H1 (cell line): Measurements from ENCODE around the gene SLC39A10. TPM values are rescaled to one million over a fixed set of nuclear protein-coding genes. Genes with fewer than 3 reads are reported as not detected.

Experiments
- CTCF ChIA-PET: fragments of 300-600 bp; sonication (Branson Sonifier 250); formaldehyde crosslinking; loops from one replicate; lab custom pipeline; 2021; ENCODE audit not compliant: partially characterized antibody; lab: Charles Lee
- POLR2A ChIA-PET: fragments of 300-600 bp; sonication (Branson Sonifier 250); formaldehyde crosslinking; loops from one replicate; lab custom pipeline; 2021; ENCODE audit warnings: inconsistent platforms; ENCODE audit not compliant: partially characterized antibody; lab: Charles Lee
- DNase-seq, 2 experiments: peaks; one replicate each; pipeline versions ENCODE4 v3.0.0 to v3.0.0-alpha.2; 2010 to 2022; ENCODE audit warnings: low spot score in 2 of 2, low read depth in 1 of 2, mixed read lengths in 1 of 2
- FAIRE-seq: peaks from 2 replicates; lab custom pipeline; 2011; peaks lifted over from hg19 to GRCh38; lab: Jason Lieb, UNC
- H2AFZ ChIP-seq: 2 replicates; pipeline ENCODE4 v1.8.1; 2012; ENCODE audit warnings: low read length, inconsistent platforms
- H2AK5ac ChIP-seq: 2 replicates; pipeline ENCODE4 v1.6.1; 2013; ENCODE audit warnings: low read depth, low read length
- H2BK120ac ChIP-seq: replicated peaks from 2 replicates; pipeline ENCODE3; 2013; ENCODE audit warnings: low read depth, low read length, inconsistent platforms
- H2BK12ac ChIP-seq: 2 replicates; pipeline ENCODE4 v1.6.1; 2013; ENCODE audit warnings: low read depth, low read length
- H2BK15ac ChIP-seq: 2 replicates; pipeline ENCODE4 v1.6.1; 2013; ENCODE audit warnings: low read length
- H2BK20ac ChIP-seq: 2 replicates; pipeline ENCODE4 v1.6.1; 2013; ENCODE audit warnings: low read length
- H2BK5ac ChIP-seq: 2 replicates; pipeline ENCODE4 v1.6.1; 2013; ENCODE audit warnings: low read depth, low read length
- H3K14ac ChIP-seq: 2 replicates; pipeline ENCODE4 v1.6.1; 2013; ENCODE audit warnings: inconsistent platforms; ENCODE audit not compliant: insufficient read length
- H3K18ac ChIP-seq: 2 replicates; pipeline ENCODE4 v1.6.1; 2013; ENCODE audit warnings: low read length; ENCODE audit errors: extremely low read depth
- H3K23ac ChIP-seq: 2 replicates; pipeline ENCODE4 v1.6.1; 2013; ENCODE audit warnings: inconsistent platforms; ENCODE audit not compliant: insufficient read length
- H3K23me2 ChIP-seq: 2 replicates; pipeline ENCODE4 v1.6.1; 2013; ENCODE audit warnings: low read depth, low read length
- H3K27ac ChIP-seq: 2 replicates; pipeline ENCODE4 v1.6.1; 2011; ENCODE audit warnings: low read depth, low read length, inconsistent platforms
- H3K27me3 ChIP-seq, 4 experiments: replicated peaks in 1 of 4; 1 replicate in 1 of 4; 2 replicates in 3 of 4; pipeline versions ENCODE4 v1.6.1 to v1.8.1; 2011 to 2013; ENCODE audit warnings: low read length in 3 of 4, mild to moderate bottlenecking in 3 of 4, inconsistent platforms in 2 of 4, mixed read lengths in 2 of 4, moderate library complexity in 1 of 4; ENCODE audit not compliant: control insufficient read depth in 3 of 4, insufficient read depth in 3 of 4; ENCODE audit errors: extremely low read depth in 1 of 4
- H3K36me3 ChIP-seq, 4 experiments: 2 replicates each; pipeline versions ENCODE4 v1.6.1 to v1.8.1; 2011 to 2013; ENCODE audit warnings: mild to moderate bottlenecking in 4 of 4, low read length in 3 of 4, moderate library complexity in 2 of 4, control low read depth in 1 of 4, inconsistent platforms in 1 of 4; ENCODE audit not compliant: insufficient read depth in 4 of 4, control insufficient read depth in 2 of 4
- H3K4ac ChIP-seq: replicated peaks from 2 replicates; pipeline ENCODE3; 2013; ENCODE audit warnings: low read length, low read depth, mixed read lengths, inconsistent platforms; ENCODE audit not compliant: insufficient read length
- H3K4me1 ChIP-seq, 4 experiments: replicated peaks in 1 of 4; 1 replicate in 1 of 4; 2 replicates in 3 of 4; pipeline versions ENCODE4 v1.6.1 to v1.8.1; 2011 to 2013; ENCODE audit warnings: low read length in 3 of 4, inconsistent platforms in 2 of 4, mixed read lengths in 1 of 4; ENCODE audit not compliant: insufficient read depth in 4 of 4, control insufficient read depth in 3 of 4
- H3K4me2 ChIP-seq, 2 experiments: 2 replicates each; pipeline versions ENCODE4 v1.6.1 to v1.8.1; 2011 to 2013; ENCODE audit warnings: low read depth in 2 of 2, low read length in 2 of 2, control low read depth in 1 of 2, inconsistent platforms in 1 of 2, mild to moderate bottlenecking in 1 of 2; ENCODE audit not compliant: insufficient read depth in 1 of 2
- H3K4me3 ChIP-seq, 4 experiments: fragments of 200-600, 300-600 bp in 1 of 4; sonication (generic), shearing (Covaris generic), sonication (Bioruptor Twin) in 1 of 4; 2 replicates each; pipeline versions ENCODE4 v1.5.1 to v1.8.1; 2011 to 2016; ENCODE audit warnings: low read length in 4 of 4, low read depth in 3 of 4, control low read depth in 2 of 4, inconsistent platforms in 2 of 4, mild to moderate bottlenecking in 2 of 4, mixed read lengths in 1 of 4, moderate library complexity in 1 of 4; ENCODE audit not compliant: insufficient read depth in 2 of 4; ENCODE audit errors: extremely low read depth in 1 of 4
- H3K56ac ChIP-seq: replicated peaks from 2 replicates; pipeline ENCODE3; 2013; ENCODE audit warnings: low read depth, mild to moderate bottlenecking, mixed read lengths, low read length, inconsistent platforms; ENCODE audit not compliant: insufficient read length
- H3K79me1 ChIP-seq: 2 replicates; pipeline ENCODE4 v1.6.1; 2013; ENCODE audit warnings: low read depth, low read length, control low read depth
- H3K79me2 ChIP-seq, 2 experiments: 2 replicates each; pipeline versions ENCODE4 v1.6.1 to v1.8.1; 2012 to 2013; ENCODE audit warnings: low read length in 2 of 2, mild to moderate bottlenecking in 2 of 2, inconsistent platforms in 1 of 2; ENCODE audit not compliant: insufficient read depth in 2 of 2, control insufficient read depth in 1 of 2
- H3K9ac ChIP-seq, 4 experiments: replicated peaks in 1 of 4; 1 replicate in 1 of 4; 2 replicates in 3 of 4; pipeline versions ENCODE4 v1.6.1 to v1.8.1; 2011 to 2013; ENCODE audit warnings: low read depth in 3 of 4, low read length in 3 of 4, control low read depth in 2 of 4, mild to moderate bottlenecking in 2 of 4, moderate library complexity in 2 of 4, inconsistent platforms in 1 of 4; ENCODE audit errors: extremely low read depth in 1 of 4
- H3K9me3 ChIP-seq, 2 experiments: 2 replicates each; pipeline versions ENCODE4 v1.6.1 to v1.8.1; 2012 to 2013; ENCODE audit warnings: mild to moderate bottlenecking in 2 of 2, moderate library complexity in 2 of 2, control low read depth in 1 of 2, inconsistent platforms in 1 of 2, low read depth in 1 of 2, low read length in 1 of 2, mixed read lengths in 1 of 2; ENCODE audit not compliant: insufficient read depth in 2 of 2
- H4K20me1 ChIP-seq, 2 experiments: replicated peaks in 1 of 2; 2 replicates each; pipeline versions ENCODE3 to v1.8.1; 2011 to 2013; ENCODE audit warnings: inconsistent platforms in 2 of 2, low read length in 2 of 2, mild to moderate bottlenecking in 1 of 2; ENCODE audit not compliant: insufficient read depth in 2 of 2, control insufficient read depth in 1 of 2
- H4K5ac ChIP-seq: 2 replicates; pipeline ENCODE4 v1.6.1; 2013; ENCODE audit warnings: low read length, low read depth, mixed read lengths, inconsistent platforms; ENCODE audit not compliant: insufficient read length
- H4K8ac ChIP-seq: 2 replicates; pipeline ENCODE4 v1.8.0; 2013; ENCODE audit warnings: mild to moderate bottlenecking, moderate library complexity, low read length, inconsistent platforms; ENCODE audit not compliant: insufficient read depth; ENCODE audit errors: extremely low read depth
- H4K91ac ChIP-seq: replicated peaks from 2 replicates; pipeline ENCODE3; 2013; ENCODE audit warnings: low read length, mixed read lengths, inconsistent platforms; ENCODE audit not compliant: insufficient read length
- CEBPB ChIP-seq: IDR thresholded peaks from 2 replicates; pipeline ENCODE4 v1.6.1; 2012; ENCODE audit warnings: low read depth, low read length
- EZH2 ChIP-seq: fragments of 200-600 bp; sonication (generic); IDR thresholded peaks from 2 replicates; pipeline ENCODE4 v1.7.1; 2012; ENCODE audit warnings: low read depth, mild to moderate bottlenecking, moderate library complexity, low read length, inconsistent platforms; ENCODE audit not compliant: severe bottlenecking
- MAX ChIP-seq: IDR thresholded peaks from 2 replicates; pipeline ENCODE4 v1.6.1; 2012; ENCODE audit warnings: inconsistent platforms
- SP2 ChIP-seq: IDR thresholded peaks from 2 replicates; pipeline ENCODE4 v1.6.1; 2012; ENCODE audit warnings: mild to moderate bottlenecking, low read length, inconsistent platforms
- TAF1 ChIP-seq: IDR thresholded peaks from 2 replicates; pipeline ENCODE4 v1.6.1; 2011; ENCODE audit warnings: mild to moderate bottlenecking, low read depth, low read length
- YY1 ChIP-seq: IDR thresholded peaks from 2 replicates; pipeline ENCODE4 v1.6.1; 2011; ENCODE audit warnings: low read depth, mild to moderate bottlenecking, low read length
- WGBS, 2 experiments: shearing (Covaris generic) in 1 of 2; methylation state at CpG; one replicate each; pipeline versions ENCODE4 v1.1.6 to v1.1.7; 2013 to 2015; ENCODE audit warnings: low lambda C conversion rate in 2 of 2, mixed read lengths in 2 of 2, inconsistent platforms in 1 of 2, low coverage in 1 of 2, missing lambda C conversion rate in 1 of 2; ENCODE audit not compliant: insufficient replicate concordance in 2 of 2, insufficient coverage in 1 of 2, insufficient read length in 1 of 2; ENCODE audit errors: extremely low coverage in 1 of 2, missing lambda C conversion rate in 1 of 2; 5-methylcytosine and 5-hydroxymethylcytosine counted together
- polyA plus RNA-seq, 7 experiments: library from polyadenylated mRNA; depleted of rRNA in 3 of 7; stranded (reverse) in 5 of 7; unstranded in 2 of 7; fragments of >200 nt in 5 of 7; fragments of 200-250 nt in 2 of 7; gene quantifications; 1 replicate in 5 of 7; 2 replicates in 1 of 7; 4 replicates in 1 of 7; pipeline versions ENCODE4 v1.2.1 to v1.2.3, GENCODE V29; 2011 to 2013; ENCODE audit warnings: missing spikeins in 2 of 7, mixed read lengths in 2 of 7
- total RNA-seq: library from RNA; stranded (reverse); fragmentation: NEBNext Ultra II Directional; extraction: Animal tissue kit (Norgen Biotek cat#: 25700); gene quantifications from 2 replicates; pipeline ENCODE4 v1.2.1, GENCODE V29; 2021

Gene SLC39A10
- total and polyA plus RNA-seq, 2 of the 8 experiments (the other 6 are each of a cell fraction or from before 2014, with no cell fraction given), result 68.1 to 234 TPM

GRCh38 chr2:195620501-195620900, 36.5 kb upstream of the SLC39A10 start:
- H2BK12ac ChIP-seq, result no peak overlapping the region
- H3K9ac ChIP-seq, result no peak overlapping the region
- H2AK5ac ChIP-seq, result no peak overlapping the region
- H3K79me1 ChIP-seq, result no peaks in the 10 kb centered on the region; the same call in 1 of the 2 replicates
- H3K36me3 ChIP-seq, result no peaks in the 10 kb centered on the region
- H3K27ac ChIP-seq, result no peak overlapping the region
- H3K79me2 ChIP-seq, result peaks cover 0 to 28% of the 10 kb centered on the region in 2 experiments; a peak in 2 of 4 replicates
- H4K20me1 ChIP-seq, result no peaks in the 10 kb centered on the region
- no peak overlapping the region for H4K8ac ChIP-seq
- 84% methylated on average over 3 of the region's 3 CpGs; no CpG with 5 or more reads in 1 of the 2 experiments for WGBS, 2 experiments
- no peak overlapping the region for H3K18ac ChIP-seq
- no peak overlapping the region for H3K4ac ChIP-seq
- no peak for TF ChIP-seq SP2
- no peak for TF ChIP-seq EZH2
- no peak for TF ChIP-seq MAX
- no peak for TF ChIP-seq YY1
- TF ChIP-seq TAF1, result no peak
- no peak for TF ChIP-seq CEBPB
- H3K9me3 ChIP-seq, result no peaks in the 10 kb centered on the region; a peak in 1 of 4 replicates
- no peak overlapping the region for H2BK120ac ChIP-seq
- no peak overlapping the region for H3K4me2 ChIP-seq
- FAIRE-seq (no peak), DNase-seq (no peak)
- POLR2A ChIA-PET, result no interaction called here
- no peak overlapping the region for H3K14ac ChIP-seq
- no peak overlapping the region for H2BK20ac ChIP-seq
- H3K23me2 ChIP-seq, result no peaks in the 10 kb centered on the region
- no peak overlapping the region for H2AFZ ChIP-seq
- no peak overlapping the region for H4K91ac ChIP-seq
- H3K4me1 ChIP-seq, result no peaks in the 10 kb centered on the region; a peak in 1 of 7 replicates
- H4K5ac ChIP-seq, result no peak overlapping the region
- H3K56ac ChIP-seq, result no peak overlapping the region
- no peak overlapping the region for H3K4me3 ChIP-seq
- H3K27me3 ChIP-seq, result no peaks in the 10 kb centered on the region
- H2BK15ac ChIP-seq, result no peak overlapping the region
- H2BK5ac ChIP-seq, result no peak overlapping the region
- H3K23ac ChIP-seq, result no peak overlapping the region
- CTCF ChIA-PET, result interaction anchor here (1.4 kb wide), 1 partner anchor 122 kb away, joined by 4 read pairs; no protein-coding TSS in a partner anchor
